ENCODE measurements around the gene ZBTB45.

The ZBTB45 gene

DNA sequence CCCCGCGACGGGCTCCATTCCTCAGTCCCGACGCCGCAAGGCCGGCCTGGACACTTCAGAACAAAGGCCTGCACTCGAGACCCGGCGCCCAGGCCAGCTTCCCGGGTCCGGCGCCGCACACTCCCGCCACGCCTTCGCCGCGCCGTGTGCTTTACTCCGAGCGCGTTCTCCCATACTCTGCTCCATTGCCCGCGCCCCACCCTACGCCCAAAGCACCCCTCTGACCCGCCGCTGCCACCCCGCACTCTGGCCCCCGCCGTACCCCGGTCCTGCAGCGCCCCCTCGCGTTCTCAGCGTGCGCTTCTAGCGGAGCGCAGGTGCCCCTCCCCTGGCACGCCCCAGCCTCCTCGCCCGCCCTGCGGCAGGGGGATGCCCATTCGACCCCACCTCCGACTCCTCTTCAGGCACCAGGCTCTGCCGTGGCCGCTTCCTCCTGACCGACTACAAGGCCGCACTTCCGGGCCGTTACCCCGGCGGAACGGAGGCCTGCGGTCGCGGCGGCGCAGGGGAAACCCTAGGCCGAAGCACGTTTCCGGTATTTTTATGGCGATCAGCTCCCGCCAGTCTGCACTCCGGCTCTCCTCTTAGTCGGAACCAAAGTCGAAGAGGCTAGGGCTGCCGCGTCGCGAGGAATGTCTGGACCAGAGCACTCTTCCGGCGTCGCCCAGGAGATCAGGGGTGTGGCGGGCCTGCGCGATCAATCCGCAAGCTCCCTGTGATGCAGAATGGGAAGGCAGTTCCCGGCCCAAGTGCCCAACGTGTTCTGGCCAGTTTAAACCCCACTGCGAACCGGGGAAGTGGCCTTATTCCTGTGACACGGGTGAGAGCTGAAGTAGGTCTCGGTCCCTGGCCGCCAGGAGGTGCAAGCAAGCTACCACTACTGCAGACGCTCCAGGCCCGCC, at the start of gene ZBTB45:
Gene ZBTB45 (minus strand): TSS at position 456 of the 902 bp plus-strand sequence. CDS start 2,137 bp downstream, outside the sequence.
- peak; percentile 95 for DNase-seq

DNA sequence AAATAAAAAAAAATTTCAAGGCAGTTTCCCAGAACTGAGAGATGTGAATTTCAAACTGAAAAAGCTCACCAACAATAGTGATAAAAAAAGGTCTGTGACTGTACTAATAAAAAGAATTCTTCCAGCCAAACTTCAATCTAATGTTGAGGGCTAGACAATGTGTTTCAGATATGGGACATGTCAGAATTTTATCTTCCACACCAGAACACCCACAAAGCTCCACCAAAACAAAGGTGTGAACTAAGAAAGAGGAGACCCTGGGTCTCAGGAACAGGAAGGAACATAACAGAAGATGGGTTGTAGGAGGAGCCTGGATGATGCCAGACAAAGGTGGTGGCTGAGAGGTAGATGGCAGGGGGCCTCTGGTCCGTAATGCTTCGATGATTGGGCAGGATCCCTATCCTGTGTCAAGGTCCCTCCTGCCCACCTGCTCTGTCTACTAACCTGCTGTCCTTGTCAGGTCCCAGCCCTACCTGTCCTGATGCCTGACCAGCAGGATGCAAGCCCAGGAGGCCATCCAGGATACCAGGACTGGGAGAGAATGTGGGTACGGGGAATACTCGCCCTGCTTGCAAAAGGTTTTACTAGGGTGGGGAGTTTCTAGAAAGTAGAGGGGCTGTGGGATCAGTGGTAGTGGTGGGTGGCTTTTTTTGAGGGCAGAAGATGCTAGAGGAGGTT, 49.0 kb upstream of the ZBTB45 start:
- no peak for DNase-seq

DNA sequence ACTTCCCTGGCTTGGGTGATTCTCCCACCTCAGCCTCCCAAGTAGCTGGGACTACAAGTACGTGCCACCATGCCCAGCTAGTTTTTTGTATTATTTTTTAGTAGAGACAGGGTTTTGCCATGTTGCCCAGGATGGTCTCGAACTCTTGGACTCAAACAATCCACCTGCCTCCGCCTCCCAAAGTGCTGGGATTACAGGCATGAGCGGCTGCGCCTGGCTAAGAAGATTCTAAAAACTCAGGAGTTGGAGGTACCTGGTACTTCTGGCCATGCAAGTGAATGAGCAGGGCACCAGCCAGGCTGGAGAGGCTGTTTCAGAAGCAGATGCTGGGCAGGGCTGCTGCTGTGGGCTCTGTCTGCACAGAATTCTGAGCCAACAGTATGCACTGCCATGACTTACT, 47.4 kb upstream of the ZBTB45 start:
- DNase-seq = no peak

- DNase-seq = no peak
Observed at GRCh38 chr19:58563823-58564222, 44.2 kb upstream of the ZBTB45 start.

- no peak for DNase-seq
Observed at GRCh38 chr19:58563034-58563573, 43.5 kb upstream of the ZBTB45 start.

GRCh38 chr19:58562122-58563033, 42.8 kb upstream of the ZBTB45 start:
- no peak for DNase-seq

DNA sequence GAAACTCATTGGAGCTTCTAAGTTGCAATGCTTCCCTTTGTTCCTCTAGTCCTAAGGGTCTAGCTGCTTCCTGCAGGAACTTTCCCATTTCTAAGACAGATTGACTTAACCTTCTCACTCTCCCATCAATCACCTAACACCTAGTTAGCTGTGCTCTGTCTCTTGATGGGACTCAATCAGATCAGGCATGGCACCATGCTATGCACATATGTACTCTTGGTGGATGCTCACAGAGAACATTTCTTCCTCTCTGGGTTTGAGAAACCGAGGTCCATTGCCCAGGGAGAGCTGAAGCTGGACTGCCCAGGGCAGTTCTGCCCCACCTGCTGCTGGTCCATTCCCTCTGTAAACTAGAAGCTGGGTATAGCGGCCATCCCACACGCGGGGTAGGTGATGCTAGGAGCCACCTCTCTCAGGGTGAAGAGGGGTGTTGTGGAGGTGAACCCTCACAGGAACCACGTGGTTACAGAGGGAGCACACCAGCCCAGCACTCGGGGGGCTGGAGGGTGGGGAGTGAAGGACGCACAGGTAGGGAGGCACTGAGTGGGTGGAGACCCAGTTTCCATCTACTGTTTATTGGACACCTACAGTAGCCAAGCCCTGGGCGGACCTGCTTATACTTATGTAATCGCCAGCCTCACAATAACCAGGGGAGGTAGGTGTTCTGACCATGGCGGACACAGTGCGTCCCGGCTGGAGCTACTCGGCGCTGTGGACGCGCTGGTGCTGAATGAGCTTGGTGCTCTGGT, 41.9 kb upstream of the ZBTB45 start:
- no peak for DNase-seq

DNA sequence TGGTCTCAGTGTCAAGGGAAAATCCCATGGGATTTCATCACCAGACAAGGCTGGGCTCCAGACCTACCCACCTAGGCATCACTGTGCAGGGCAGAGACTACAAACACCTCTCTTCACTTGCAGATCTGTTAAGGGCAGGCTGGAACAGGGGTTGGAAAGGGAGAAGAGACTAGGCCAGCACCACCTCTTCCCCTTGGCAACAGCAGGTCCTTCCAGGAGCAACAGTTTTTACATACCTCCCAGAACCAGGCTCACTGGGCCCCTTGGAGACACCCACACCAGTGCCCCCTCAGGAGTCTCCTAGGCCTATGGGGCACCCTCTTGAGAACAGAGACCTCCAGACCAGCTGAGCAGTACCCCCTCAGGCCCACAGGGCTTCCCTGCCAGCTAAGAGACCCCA, 41.3 kb upstream of the ZBTB45 start:
- DNase-seq = no peak

GRCh38 chr19:58560007-58560887, 40.6 kb upstream of the ZBTB45 start:
- no peak for DNase-seq

DNA sequence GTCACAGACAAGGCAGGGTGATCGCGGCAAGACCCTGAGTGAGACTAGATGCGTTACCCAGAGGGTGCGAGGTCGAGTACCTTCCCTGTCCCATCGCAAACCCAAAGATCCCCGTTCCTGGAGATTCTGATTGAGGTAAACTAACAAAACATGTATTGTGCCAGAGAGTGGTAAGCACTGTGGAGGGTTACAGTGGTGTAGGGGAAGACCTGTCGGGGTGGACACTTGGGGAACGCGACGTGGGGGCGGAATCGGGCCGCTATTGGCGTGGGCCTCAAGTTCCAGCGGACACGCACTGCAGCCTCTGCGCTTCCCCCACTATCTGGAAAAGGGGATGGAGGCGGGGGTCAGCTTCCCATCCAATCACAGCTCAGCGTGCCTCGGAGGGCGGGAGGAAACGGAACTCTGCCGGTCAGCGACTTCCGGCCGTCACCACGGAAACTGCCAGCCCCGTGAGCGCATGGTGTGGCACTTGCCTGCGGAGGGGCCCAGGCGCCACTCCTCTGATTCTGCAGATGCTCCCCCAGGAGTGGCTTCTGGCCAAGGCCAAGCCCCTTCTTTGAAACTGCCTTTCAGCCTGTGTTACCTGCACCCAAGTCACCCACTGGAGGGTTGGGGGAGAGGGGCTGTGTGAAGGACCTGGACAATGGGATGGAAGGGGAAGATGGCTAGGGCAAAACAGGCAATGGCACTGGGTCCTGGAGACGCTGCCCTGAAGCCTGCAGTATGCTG, 39.8 kb upstream of the ZBTB45 start:
- no peak for DNase-seq

DNA sequence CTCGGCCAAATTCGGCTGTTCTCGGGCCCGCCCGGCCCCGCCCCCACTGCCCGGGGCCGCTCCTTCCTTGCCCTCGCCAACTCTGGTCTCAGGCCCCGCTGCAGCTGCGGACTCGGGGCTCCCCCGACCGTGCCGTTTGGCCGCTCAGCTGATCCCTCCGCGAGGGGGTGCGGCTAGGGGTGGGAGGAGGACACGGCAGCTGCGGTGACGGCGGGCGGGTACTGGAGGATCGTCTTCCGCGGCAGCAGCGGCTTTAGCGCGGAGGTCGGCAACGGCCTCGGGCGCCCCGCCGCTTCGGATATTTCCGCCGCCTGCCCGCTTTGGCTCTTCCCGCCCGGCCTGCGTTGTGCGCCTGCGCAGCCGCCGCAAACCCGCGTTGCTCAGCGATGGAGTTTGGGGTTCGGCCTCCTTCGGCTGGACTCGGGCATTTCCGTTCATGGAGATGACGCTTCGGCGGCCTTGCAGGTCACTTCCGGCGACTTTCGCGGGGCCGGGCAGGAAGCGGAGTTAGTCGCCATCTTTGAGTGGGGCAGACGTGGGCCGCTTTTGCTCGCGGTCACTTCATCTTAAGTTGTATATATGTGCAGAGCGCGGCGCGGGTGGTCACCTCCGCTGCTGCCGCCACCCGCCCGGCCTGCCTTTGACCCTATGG, 39.1 kb upstream of the ZBTB45 start:
- DNase-seq = no peak

GRCh38 chr19:58558066-58558622, 38.5 kb upstream of the ZBTB45 start, which contains the start of gene UBE2M:
Gene UBE2M, minus strand, starts transcription at chr19:58558611. Its CDS starts 230 bp downstream, at chr19:58558381.
- no peak for DNase-seq

DNA sequence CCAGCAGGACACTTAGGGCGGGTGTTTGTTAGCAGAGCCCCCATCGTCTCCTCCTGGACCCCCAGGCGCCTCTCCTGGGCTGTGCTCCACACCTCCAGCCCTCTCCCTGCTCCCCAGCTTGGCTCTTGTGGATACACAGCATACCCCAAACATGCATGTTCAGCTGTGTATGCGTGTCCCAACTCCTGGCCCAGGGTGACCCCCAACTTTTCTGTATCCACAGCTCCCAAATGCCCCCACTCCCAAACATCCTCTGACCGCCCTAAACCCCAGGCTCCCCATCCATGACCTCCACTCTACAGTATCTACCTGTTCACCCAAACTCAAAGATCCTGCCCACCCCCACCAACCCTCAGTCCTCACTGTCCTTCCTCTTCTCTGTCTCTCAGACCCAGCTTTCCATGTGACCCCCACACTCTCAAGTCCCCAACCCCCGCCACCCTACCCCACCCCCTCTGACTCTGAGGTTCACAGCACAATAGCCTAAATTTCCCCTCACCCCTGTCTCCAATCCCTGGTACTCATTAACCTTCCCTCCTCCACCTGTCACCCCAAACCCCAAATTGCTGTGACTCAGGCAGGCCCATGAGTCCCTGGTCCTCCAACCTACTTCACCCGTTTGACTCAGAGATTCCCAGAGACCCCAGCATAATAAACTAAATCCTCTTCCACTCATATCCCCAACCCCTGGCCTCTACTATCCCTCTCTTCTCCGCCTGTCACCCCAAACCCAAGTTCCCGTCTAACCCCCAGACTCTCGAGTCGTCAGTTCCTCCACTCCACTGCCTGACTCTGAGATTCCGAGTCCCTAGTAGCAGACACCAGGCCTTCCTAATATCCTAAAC, 37.8 kb upstream of the ZBTB45 start:
- DNase-seq = no peak

GRCh38 chr19:58556622-58557220, 37.1 kb upstream of the ZBTB45 start:
- DNase-seq = no peak

GRCh38 chr19:58555920-58556621, 36.5 kb upstream of the ZBTB45 start:
- no peak for DNase-seq

GRCh38 chr19:58555369-58555885, 35.8 kb upstream of the ZBTB45 start:
- DNase-seq = no peak

All from NCI-H774 (cell line).